IPS-20b (cell line): ENCODE measurements around the gene PI4K2B.
A peak's percentile ranks its signal among the peaks of the same experiment; 100 is the strongest.
"Not testable (repeated sequence)": the region's sequence is repeated elsewhere in the genome, so short reads cannot be mapped to it uniquely, and the experiment has no call there.

Experiments
- H3K27ac ChIP-seq: one replicate; pipeline ENCODE4 v1.5.1; 2013; ENCODE audit warnings: low read length
- H3K27me3 ChIP-seq: 2 replicates; pipeline ENCODE4 v1.6.1; 2013; ENCODE audit warnings: mild to moderate bottlenecking, low read length, inconsistent platforms; ENCODE audit not compliant: insufficient read depth
- H3K36me3 ChIP-seq: 2 replicates; pipeline ENCODE4 v1.6.1; 2013; ENCODE audit warnings: low read depth, mild to moderate bottlenecking, inconsistent platforms, low read length, moderate library complexity; ENCODE audit not compliant: insufficient read depth
- H3K4me1 ChIP-seq: 2 replicates; pipeline ENCODE4 v1.6.1; 2013; ENCODE audit warnings: mild to moderate bottlenecking, control low read depth, inconsistent platforms, low read length, moderate library complexity; ENCODE audit not compliant: insufficient read depth
- H3K4me3 ChIP-seq: 2 replicates; pipeline ENCODE4 v1.5.1; 2013; ENCODE audit warnings: mild to moderate bottlenecking, low read length, inconsistent platforms
- H3K9ac ChIP-seq: 2 replicates; pipeline ENCODE4 v1.6.1; 2013; ENCODE audit warnings: low read depth, mild to moderate bottlenecking, inconsistent platforms, low read length, moderate library complexity
- H3K9me3 ChIP-seq: 2 replicates; pipeline ENCODE4 v1.6.1; 2013; ENCODE audit warnings: mild to moderate bottlenecking, low read depth, low read length, inconsistent platforms; ENCODE audit not compliant: insufficient read depth

PI4K2B gene

GRCh38 chr4:25233737-25234389, at the start of gene PI4K2B:
Gene PI4K2B (plus strand): TSS chr4:25234033. CDS start chr4:25234164, 131 bp downstream.
- Histone ChIP-seq H3K4me3 (peak within 1 kb of the TSS; percentile 76), H3K27ac (no peak within 1 kb of the TSS), H3K27me3 (peaks cover 16% of the 10 kb centered on the region; the same call in 1 of the 2 replicates), H3K9me3 (peaks cover 18% of the 10 kb centered on the region), H3K9ac (peak within 1 kb of the TSS; percentile 78; the same call in 1 of the 2 replicates), H3K36me3 (no peaks in the 10 kb centered on the region), H3K4me1 (peaks cover 4% of the 10 kb centered on the region; the same call in 1 of the 2 replicates)

- H3K36me3 ChIP-seq = no peaks in the 10 kb centered on the region
- H3K4me1 ChIP-seq = no peaks in the 10 kb centered on the region
- no peak overlapping the region for H3K9ac ChIP-seq
- H3K27me3 ChIP-seq = no peaks in the 10 kb centered on the region
- H3K27ac ChIP-seq = no peak overlapping the region
- H3K9me3 ChIP-seq = no peaks in the 10 kb centered on the region
- H3K4me3 ChIP-seq = no peak overlapping the region
Observed at GRCh38 chr4:25184056-25184455, 49.8 kb upstream of the PI4K2B start.

- H3K4me3 ChIP-seq = no peak overlapping the region
- H3K4me1 ChIP-seq = no peaks in the 10 kb centered on the region
- no peak overlapping the region for H3K9ac ChIP-seq
- H3K9me3 ChIP-seq = no peaks in the 10 kb centered on the region
- H3K27me3 ChIP-seq = no peaks in the 10 kb centered on the region
- no peaks in the 10 kb centered on the region for H3K36me3 ChIP-seq
- H3K27ac ChIP-seq = no peak overlapping the region
Observed at GRCh38 chr4:25190407-25190806, 43.4 kb upstream of the PI4K2B start.

- Histone ChIP-seq H3K4me3 (no peak overlapping the region), H3K9me3 (no peaks in the 10 kb centered on the region), H3K4me1 (peaks cover 4% of the 10 kb centered on the region; the same call in 1 of the 2 replicates), H3K27me3 (no peaks in the 10 kb centered on the region), H3K36me3 (no peaks in the 10 kb centered on the region), H3K9ac (no peak overlapping the region), H3K27ac (no peak overlapping the region)
Observed at GRCh38 chr4:25198713-25199112, 35.1 kb upstream of the PI4K2B start.

GRCh38 chr4:25207997-25208396, 25.8 kb upstream of the PI4K2B start:
- H3K4me3 ChIP-seq = no peak overlapping the region
- H3K27me3 ChIP-seq = no peaks in the 10 kb centered on the region
- H3K27ac ChIP-seq = no peak overlapping the region
- no peak overlapping the region for H3K9ac ChIP-seq
- H3K4me1 ChIP-seq = peaks cover 16% of the 10 kb centered on the region
- H3K9me3 ChIP-seq = no peaks in the 10 kb centered on the region
- no peaks in the 10 kb centered on the region for H3K36me3 ChIP-seq

GRCh38 chr4:25209702-25210101, 24.1 kb upstream of the PI4K2B start:
- peaks cover 16% of the 10 kb centered on the region for H3K4me1 ChIP-seq
- no peak overlapping the region for H3K27ac ChIP-seq
- H3K9ac ChIP-seq = no peak overlapping the region
- H3K36me3 ChIP-seq = no peaks in the 10 kb centered on the region
- no peaks in the 10 kb centered on the region for H3K27me3 ChIP-seq
- no peak overlapping the region for H3K4me3 ChIP-seq
- H3K9me3 ChIP-seq = no peaks in the 10 kb centered on the region

- no peaks in the 10 kb centered on the region for H3K36me3 ChIP-seq
- no peak overlapping the region for H3K9ac ChIP-seq
- H3K27me3 ChIP-seq = no peaks in the 10 kb centered on the region
- no peaks in the 10 kb centered on the region for H3K9me3 ChIP-seq
- H3K4me3 ChIP-seq = no peak overlapping the region
- no peak overlapping the region for H3K27ac ChIP-seq
- peaks cover 20% of the 10 kb centered on the region for H3K4me1 ChIP-seq
Observed at GRCh38 chr4:25211721-25212120, 22.1 kb upstream of the PI4K2B start.

- no peak overlapping the region for H3K9ac ChIP-seq
- peaks cover 20% of the 10 kb centered on the region for H3K4me1 ChIP-seq
- H3K27ac ChIP-seq = no peak overlapping the region
- H3K9me3 ChIP-seq = no peaks in the 10 kb centered on the region
- no peaks in the 10 kb centered on the region for H3K27me3 ChIP-seq
- no peaks in the 10 kb centered on the region for H3K36me3 ChIP-seq
- H3K4me3 ChIP-seq = no peak overlapping the region
Observed at GRCh38 chr4:25212822-25213221, 21.0 kb upstream of the PI4K2B start.

GRCh38 chr4:25213347-25213979, 20.4 kb upstream of the PI4K2B start:
- Histone ChIP-seq H3K27ac (no peak overlapping the region), H3K4me1 (peaks cover 20% of the 10 kb centered on the region), H3K9me3 (no peaks in the 10 kb centered on the region), H3K9ac (no peak overlapping the region), H3K27me3 (no peaks in the 10 kb centered on the region), H3K4me3 (no peak overlapping the region), H3K36me3 (no peaks in the 10 kb centered on the region)

GRCh38 chr4:25214750-25215149, 19.1 kb upstream of the PI4K2B start:
- H3K27ac ChIP-seq, H3K9me3 ChIP-seq, H3K36me3 ChIP-seq, H3K9ac ChIP-seq, H3K27me3 ChIP-seq, H3K4me3 ChIP-seq: not testable (repeated sequence)
- peaks cover 18% of the 10 kb centered on the region for H3K4me1 ChIP-seq

- no peak overlapping the region for H3K27ac ChIP-seq
- no peaks in the 10 kb centered on the region for H3K27me3 ChIP-seq
- no peaks in the 10 kb centered on the region for H3K9me3 ChIP-seq
- H3K36me3 ChIP-seq = no peaks in the 10 kb centered on the region
- peaks cover 11% of the 10 kb centered on the region for H3K4me1 ChIP-seq
- no peak overlapping the region for H3K9ac ChIP-seq
- H3K4me3 ChIP-seq = no peak overlapping the region
Observed at GRCh38 chr4:25215511-25215910, 18.3 kb upstream of the PI4K2B start.

GRCh38 chr4:25221377-25221776, 12.5 kb upstream of the PI4K2B start:
- H3K4me1 ChIP-seq = no peaks in the 10 kb centered on the region
- H3K27ac ChIP-seq = no peak overlapping the region
- no peak overlapping the region for H3K4me3 ChIP-seq
- no peaks in the 10 kb centered on the region for H3K36me3 ChIP-seq
- no peak overlapping the region for H3K9ac ChIP-seq
- peaks cover 42% of the 10 kb centered on the region for H3K9me3 ChIP-seq
- H3K27me3 ChIP-seq = no peaks in the 10 kb centered on the region
